K562 (cell line): Measurements from ENCODE around the gene BET1L. TPM values are rescaled to one million over a fixed set of nuclear protein-coding genes. Genes with fewer than 3 reads are reported as not detected.

Experiments
- CHD7 ChIP-seq: fragments of 200-600 bp; sonication (generic); IDR thresholded peaks from one replicate; pipeline ENCODE4 v1.6.1; 2012; ENCODE audit warnings: mild to moderate bottlenecking, low read depth, low read length, inconsistent platforms
- GTF2F1 ChIP-seq: IDR thresholded peaks from 2 replicates; pipeline ENCODE4 v1.6.1; 2011; ENCODE audit warnings: low read depth, low read length, improper control_type of control experiment
- HMG20A ChIP-seq: fragments of 450-650 bp; formaldehyde crosslinking; conservative IDR thresholded peaks from 2 replicates; pipeline ENCODE4 v1.4.0; 2020; ENCODE audit warnings: mild to moderate bottlenecking, mixed read lengths
- NFATC3 ChIP-seq: fragments of 450-650 bp; IDR thresholded peaks from 2 replicates; pipeline ENCODE4 v1.6.1; 2017; ENCODE audit warnings: mild to moderate bottlenecking
- NR2C1 ChIP-seq, 2 experiments: fragments of 450-650 bp; IDR thresholded peaks; 2 replicates each; pipeline ENCODE4 v1.6.1; 2017; ENCODE audit warnings: mild to moderate bottlenecking in 2 of 2, antibody characterized with exemption in 1 of 2, inconsistent platforms in 1 of 2, missing compliant biosample characterization in 1 of 2, missing genetic modification characterization in 1 of 2
- POLR2A ChIP-seq: fragments of 450-650 bp; conservative IDR thresholded peaks from 2 replicates; pipeline ENCODE4 v1.6.1; 2016
- SRF ChIP-seq, 2 experiments: fragments of 250-450, 450-650 bp in 1 of 2; sonication (Bioruptor Pico) in 1 of 2; sonication (generic) in 1 of 2; formaldehyde crosslinking; IDR thresholded peaks; 2 replicates each; pipeline versions ENCODE4 v1.5.0 to v1.5.1; 2020 to 2022; ENCODE audit warnings: mild to moderate bottlenecking in 1 of 2, missing genetic modification reagents in 1 of 2
- TAF1 ChIP-seq: IDR thresholded peaks from 2 replicates; pipeline ENCODE4 v1.6.1; 2011; ENCODE audit warnings: mild to moderate bottlenecking, low read length, moderate library complexity; ENCODE audit not compliant: insufficient read depth, control insufficient read depth, severe bottlenecking; ENCODE audit errors: extremely low read depth
- ZNF395 ChIP-seq: fragments of 200-800 bp; sonication (Bioruptor generic); IDR thresholded peaks from 2 replicates; pipeline ENCODE4 v1.6.1; 2017; ENCODE audit warnings: missing genetic modification characterization, missing compliant biosample characterization
- ZNF507 ChIP-seq: conservative IDR thresholded peaks from 2 replicates; pipeline ENCODE4 v1.6.1; 2017; ENCODE audit warnings: missing genetic modification characterization, missing compliant biosample characterization
- ZNF668 ChIP-seq: fragments of 250-450 bp; sonication (Bioruptor Pico); IDR thresholded peaks from 2 replicates; pipeline ENCODE4 v1.8.0; 2022; ENCODE audit warnings: mild to moderate bottlenecking, inconsistent platforms
- ZNF785 ChIP-seq: fragments of 250-450 bp; sonication (Bioruptor Pico); IDR thresholded peaks from 2 replicates; pipeline ENCODE4 v1.4.0; 2020; ENCODE audit warnings: mild to moderate bottlenecking
- polyA plus RNA-seq, 8 experiments: library from polyadenylated mRNA; depleted of rRNA in 4 of 8; stranded (reverse) in 5 of 8; unstranded in 3 of 8; fragments of >200 nt; fragmentation: Nextera tagmentation in 2 of 8; fragmentation: Illumina TruSeq in 1 of 8; extraction: Ambion mirVana in 2 of 8; extraction: Trizol in 1 of 8; gene quantifications; 2 replicates each; pipeline versions ENCODE4 v1.2.1 to v1.2.3, GENCODE V29; 2011 to 2014; ENCODE audit warnings: inconsistent platforms in 1 of 8, missing spikeins in 1 of 8
- total RNA-seq, 7 experiments: library from RNA; depleted of rRNA in 6 of 7; stranded (reverse); fragments of >200 nt in 6 of 7; fragmentation: Illumina TruSeq in 2 of 7; extraction: Trizol in 2 of 7; gene quantifications; 2 replicates each; pipeline versions ENCODE4 v1.2.1 to v1.2.3, GENCODE V29; 2011 to 2021; ENCODE audit warnings: low replicate concordance in 1 of 7
- TF ChIP-seq, protein P1 (sequence below), 2 experiments: fragments of 200-800 bp in 1 of 2; sonication (Bioruptor generic) in 1 of 2; sonication (generic) in 1 of 2; formaldehyde crosslinking in 1 of 2; IDR thresholded peaks in 1 of 2; conservative IDR thresholded peaks in 1 of 2; 2 replicates each; pipeline versions ENCODE4 v1.5.0 to v1.6.1; 2016 to 2020; ENCODE audit warnings: missing compliant biosample characterization in 1 of 2, missing genetic modification characterization in 1 of 2, missing genetic modification reagents in 1 of 2

BET1L gene
- total and polyA plus RNA-seq, 9 of the 15 experiments (the other 6 are each of a cell fraction or from before 2014, with no cell fraction given), result 9.9 to 69.1 (median 19.9) TPM

DNA sequence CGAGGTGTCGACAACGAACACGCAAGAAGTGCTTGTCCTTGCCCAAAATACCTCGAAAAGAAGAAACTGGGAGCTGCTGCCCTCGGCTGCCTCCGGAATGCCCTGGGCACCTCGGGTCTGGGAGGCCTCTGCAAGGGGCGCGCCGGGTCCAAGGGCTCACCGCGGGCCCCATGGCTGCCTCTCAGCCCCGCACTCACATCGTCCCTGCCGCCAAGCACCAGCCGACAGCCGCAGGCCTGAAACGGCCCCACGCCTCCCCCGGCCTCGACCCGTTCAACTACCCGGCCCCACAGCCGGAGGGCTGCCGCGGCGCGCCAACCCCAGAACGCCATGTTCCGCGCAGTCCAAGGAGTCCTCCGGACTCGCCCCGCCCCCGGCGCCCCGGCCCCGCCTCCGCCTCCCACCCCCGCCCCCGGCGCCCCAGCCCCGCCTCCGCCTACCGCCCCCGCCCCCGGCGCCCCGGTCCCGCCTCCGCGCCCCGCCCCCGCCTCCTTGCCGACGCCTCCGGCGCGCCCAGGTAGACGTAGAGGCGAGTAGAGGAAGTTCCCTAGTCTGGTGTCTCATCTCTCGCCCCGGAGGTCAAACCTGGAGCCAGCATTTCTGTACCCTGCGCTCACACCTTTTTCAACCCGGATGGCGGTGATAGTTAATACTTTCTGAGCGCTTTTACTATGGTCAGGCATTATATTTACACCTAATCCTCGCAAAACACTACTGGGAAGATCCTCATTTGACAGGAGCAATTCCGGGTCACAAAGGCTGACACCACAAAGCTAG lies 29.0 kb upstream of the BET1L start, which contains the start of gene SIRT3 (continued):
- TF ChIP-seq NFATC3 (no peak), ZNF507 (tag) (no peak), TAF1 (peak; percentile 68), CHD7 (no peak), SRF (CRISPR knock-in tag; IDR thresholded peaks at IDR 0.05) (no peak), ZNF785 (CRISPR knock-in tag) (no peak), HMG20A (CRISPR knock-in tag) (no peak), ZNF668 (CRISPR knock-in tag) (no peak), NR2C1 (IDR thresholded peaks at IDR 0.05) (peak; percentile 85), NR2C1 (tag; IDR thresholded peaks at IDR 0.05) (peak; percentile 73), ZNF395 (CRISPR knock-in tag) (no peak), POLR2A (peak; percentile 77), GTF2F1 (no peak)
- TF ChIP-seq, protein P1, sequence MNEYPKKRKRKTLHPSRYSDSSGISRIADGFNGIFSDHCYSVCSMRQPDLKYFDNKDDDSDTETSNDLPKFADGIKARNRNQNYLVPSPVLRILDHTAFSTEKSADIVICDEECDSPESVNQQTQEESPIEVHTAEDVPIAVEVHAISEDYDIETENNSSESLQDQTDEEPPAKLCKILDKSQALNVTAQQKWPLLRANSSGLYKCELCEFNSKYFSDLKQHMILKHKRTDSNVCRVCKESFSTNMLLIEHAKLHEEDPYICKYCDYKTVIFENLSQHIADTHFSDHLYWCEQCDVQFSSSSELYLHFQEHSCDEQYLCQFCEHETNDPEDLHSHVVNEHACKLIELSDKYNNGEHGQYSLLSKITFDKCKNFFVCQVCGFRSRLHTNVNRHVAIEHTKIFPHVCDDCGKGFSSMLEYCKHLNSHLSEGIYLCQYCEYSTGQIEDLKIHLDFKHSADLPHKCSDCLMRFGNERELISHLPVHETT (CRISPR knock-in tag; conservative IDR thresholded peaks at IDR 0.05 in 1 of 2, IDR thresholded peaks at IDR 0.05 in 1 of 2), result peak in 1 of 2 experiments; percentile 66; a peak in 1 of 4 replicates
